H1 (cell line): ENCODE measurements around the gene ACSM2A. TPM values are rescaled to one million over a fixed set of nuclear protein-coding genes. Genes with fewer than 3 reads are reported as not detected.

Experiments
- CTCF ChIA-PET: fragments of 300-600 bp; sonication (Branson Sonifier 250); formaldehyde crosslinking; loops from one replicate; lab custom pipeline; 2021; ENCODE audit not compliant: partially characterized antibody; lab: Charles Lee
- POLR2A ChIA-PET: fragments of 300-600 bp; sonication (Branson Sonifier 250); formaldehyde crosslinking; loops from one replicate; lab custom pipeline; 2021; ENCODE audit warnings: inconsistent platforms; ENCODE audit not compliant: partially characterized antibody; lab: Charles Lee
- DNase-seq, 2 experiments: peaks; one replicate each; pipeline versions ENCODE4 v3.0.0 to v3.0.0-alpha.2; 2010 to 2022; ENCODE audit warnings: low spot score in 2 of 2, low read depth in 1 of 2, mixed read lengths in 1 of 2
- FAIRE-seq: peaks from 2 replicates; lab custom pipeline; 2011; peaks lifted over from hg19 to GRCh38; lab: Jason Lieb, UNC
- H2AFZ ChIP-seq: 2 replicates; pipeline ENCODE4 v1.8.1; 2012; ENCODE audit warnings: low read length, inconsistent platforms
- H2AK5ac ChIP-seq: 2 replicates; pipeline ENCODE4 v1.6.1; 2013; ENCODE audit warnings: low read depth, low read length
- H2BK120ac ChIP-seq: replicated peaks from 2 replicates; pipeline ENCODE3; 2013; ENCODE audit warnings: low read depth, low read length, inconsistent platforms
- H2BK12ac ChIP-seq: 2 replicates; pipeline ENCODE4 v1.6.1; 2013; ENCODE audit warnings: low read depth, low read length
- H2BK15ac ChIP-seq: 2 replicates; pipeline ENCODE4 v1.6.1; 2013; ENCODE audit warnings: low read length
- H2BK20ac ChIP-seq: 2 replicates; pipeline ENCODE4 v1.6.1; 2013; ENCODE audit warnings: low read length
- H2BK5ac ChIP-seq: 2 replicates; pipeline ENCODE4 v1.6.1; 2013; ENCODE audit warnings: low read depth, low read length
- H3K14ac ChIP-seq: 2 replicates; pipeline ENCODE4 v1.6.1; 2013; ENCODE audit warnings: inconsistent platforms; ENCODE audit not compliant: insufficient read length
- H3K18ac ChIP-seq: 2 replicates; pipeline ENCODE4 v1.6.1; 2013; ENCODE audit warnings: low read length; ENCODE audit errors: extremely low read depth
- H3K23ac ChIP-seq: 2 replicates; pipeline ENCODE4 v1.6.1; 2013; ENCODE audit warnings: inconsistent platforms; ENCODE audit not compliant: insufficient read length
- H3K23me2 ChIP-seq: 2 replicates; pipeline ENCODE4 v1.6.1; 2013; ENCODE audit warnings: low read depth, low read length
- H3K27ac ChIP-seq: 2 replicates; pipeline ENCODE4 v1.6.1; 2011; ENCODE audit warnings: low read depth, low read length, inconsistent platforms
- H3K27me3 ChIP-seq, 4 experiments: replicated peaks in 1 of 4; 1 replicate in 1 of 4; 2 replicates in 3 of 4; pipeline versions ENCODE4 v1.6.1 to v1.8.1; 2011 to 2013; ENCODE audit warnings: low read length in 3 of 4, mild to moderate bottlenecking in 3 of 4, inconsistent platforms in 2 of 4, mixed read lengths in 2 of 4, moderate library complexity in 1 of 4; ENCODE audit not compliant: control insufficient read depth in 3 of 4, insufficient read depth in 3 of 4; ENCODE audit errors: extremely low read depth in 1 of 4
- H3K36me3 ChIP-seq, 4 experiments: 2 replicates each; pipeline versions ENCODE4 v1.6.1 to v1.8.1; 2011 to 2013; ENCODE audit warnings: mild to moderate bottlenecking in 4 of 4, low read length in 3 of 4, moderate library complexity in 2 of 4, control low read depth in 1 of 4, inconsistent platforms in 1 of 4; ENCODE audit not compliant: insufficient read depth in 4 of 4, control insufficient read depth in 2 of 4
- H3K4ac ChIP-seq: replicated peaks from 2 replicates; pipeline ENCODE3; 2013; ENCODE audit warnings: low read length, low read depth, mixed read lengths, inconsistent platforms; ENCODE audit not compliant: insufficient read length
- H3K4me1 ChIP-seq, 4 experiments: replicated peaks in 1 of 4; 1 replicate in 1 of 4; 2 replicates in 3 of 4; pipeline versions ENCODE4 v1.6.1 to v1.8.1; 2011 to 2013; ENCODE audit warnings: low read length in 3 of 4, inconsistent platforms in 2 of 4, mixed read lengths in 1 of 4; ENCODE audit not compliant: insufficient read depth in 4 of 4, control insufficient read depth in 3 of 4
- H3K4me2 ChIP-seq, 2 experiments: 2 replicates each; pipeline versions ENCODE4 v1.6.1 to v1.8.1; 2011 to 2013; ENCODE audit warnings: low read depth in 2 of 2, low read length in 2 of 2, control low read depth in 1 of 2, inconsistent platforms in 1 of 2, mild to moderate bottlenecking in 1 of 2; ENCODE audit not compliant: insufficient read depth in 1 of 2
- H3K4me3 ChIP-seq, 4 experiments: fragments of 200-600, 300-600 bp in 1 of 4; sonication (generic), shearing (Covaris generic), sonication (Bioruptor Twin) in 1 of 4; 2 replicates each; pipeline versions ENCODE4 v1.5.1 to v1.8.1; 2011 to 2016; ENCODE audit warnings: low read length in 4 of 4, low read depth in 3 of 4, control low read depth in 2 of 4, inconsistent platforms in 2 of 4, mild to moderate bottlenecking in 2 of 4, mixed read lengths in 1 of 4, moderate library complexity in 1 of 4; ENCODE audit not compliant: insufficient read depth in 2 of 4; ENCODE audit errors: extremely low read depth in 1 of 4
- H3K56ac ChIP-seq: replicated peaks from 2 replicates; pipeline ENCODE3; 2013; ENCODE audit warnings: low read depth, mild to moderate bottlenecking, mixed read lengths, low read length, inconsistent platforms; ENCODE audit not compliant: insufficient read length
- H3K79me1 ChIP-seq: 2 replicates; pipeline ENCODE4 v1.6.1; 2013; ENCODE audit warnings: low read depth, low read length, control low read depth
- H3K79me2 ChIP-seq, 2 experiments: 2 replicates each; pipeline versions ENCODE4 v1.6.1 to v1.8.1; 2012 to 2013; ENCODE audit warnings: low read length in 2 of 2, mild to moderate bottlenecking in 2 of 2, inconsistent platforms in 1 of 2; ENCODE audit not compliant: insufficient read depth in 2 of 2, control insufficient read depth in 1 of 2
- H3K9ac ChIP-seq, 4 experiments: replicated peaks in 1 of 4; 1 replicate in 1 of 4; 2 replicates in 3 of 4; pipeline versions ENCODE4 v1.6.1 to v1.8.1; 2011 to 2013; ENCODE audit warnings: low read depth in 3 of 4, low read length in 3 of 4, control low read depth in 2 of 4, mild to moderate bottlenecking in 2 of 4, moderate library complexity in 2 of 4, inconsistent platforms in 1 of 4; ENCODE audit errors: extremely low read depth in 1 of 4
- H3K9me3 ChIP-seq, 2 experiments: 2 replicates each; pipeline versions ENCODE4 v1.6.1 to v1.8.1; 2012 to 2013; ENCODE audit warnings: mild to moderate bottlenecking in 2 of 2, moderate library complexity in 2 of 2, control low read depth in 1 of 2, inconsistent platforms in 1 of 2, low read depth in 1 of 2, low read length in 1 of 2, mixed read lengths in 1 of 2; ENCODE audit not compliant: insufficient read depth in 2 of 2
- H4K20me1 ChIP-seq, 2 experiments: replicated peaks in 1 of 2; 2 replicates each; pipeline versions ENCODE3 to v1.8.1; 2011 to 2013; ENCODE audit warnings: inconsistent platforms in 2 of 2, low read length in 2 of 2, mild to moderate bottlenecking in 1 of 2; ENCODE audit not compliant: insufficient read depth in 2 of 2, control insufficient read depth in 1 of 2
- H4K5ac ChIP-seq: 2 replicates; pipeline ENCODE4 v1.6.1; 2013; ENCODE audit warnings: low read length, low read depth, mixed read lengths, inconsistent platforms; ENCODE audit not compliant: insufficient read length
- H4K8ac ChIP-seq: 2 replicates; pipeline ENCODE4 v1.8.0; 2013; ENCODE audit warnings: mild to moderate bottlenecking, moderate library complexity, low read length, inconsistent platforms; ENCODE audit not compliant: insufficient read depth; ENCODE audit errors: extremely low read depth
- H4K91ac ChIP-seq: replicated peaks from 2 replicates; pipeline ENCODE3; 2013; ENCODE audit warnings: low read length, mixed read lengths, inconsistent platforms; ENCODE audit not compliant: insufficient read length
- ATF3 ChIP-seq: IDR thresholded peaks from 2 replicates; pipeline ENCODE4 v1.6.1; 2011; ENCODE audit warnings: low read depth, mild to moderate bottlenecking, low read length; ENCODE audit not compliant: insufficient read depth
- CBX8 ChIP-seq: fragments of 300-800, 300-1000 bp; sonication (generic); IDR thresholded peaks from 2 replicates; pipeline ENCODE4 v1.7.1; 2016; ENCODE audit warnings: low read depth, low read length, borderline replicate concordance
- FOSL1 ChIP-seq: IDR thresholded peaks from 2 replicates; pipeline ENCODE4 v1.6.1; 2011; ENCODE audit warnings: mild to moderate bottlenecking, low read depth, low read length, moderate library complexity; ENCODE audit not compliant: insufficient read depth
- KDM1A ChIP-seq: fragments of 200-600, 300-600 bp; sonication (generic); IDR thresholded peaks from 2 replicates; pipeline ENCODE4 v1.7.1; 2016; ENCODE audit warnings: mild to moderate bottlenecking, low read length, borderline replicate concordance
- NRF1 ChIP-seq: IDR thresholded peaks from 2 replicates; pipeline ENCODE4 v1.6.1; 2011; ENCODE audit warnings: mild to moderate bottlenecking, low read depth, low read length, improper control_type of control experiment
- POLR2A ChIP-seq, 2 experiments: IDR thresholded peaks; 1 replicate in 1 of 2; 2 replicates in 1 of 2; pipeline ENCODE4 v1.6.1; 2011; ENCODE audit warnings: low read depth in 2 of 2, low read length in 2 of 2, mild to moderate bottlenecking in 2 of 2; ENCODE audit errors: control extremely low read depth in 1 of 2
- POLR2AphosphoS5 ChIP-seq: IDR thresholded peaks from 2 replicates; pipeline ENCODE4 v1.6.1; 2011; ENCODE audit warnings: low read depth, low read length
- RNF2 ChIP-seq: fragments of 200-900, 300-1000 bp; sonication (generic); IDR thresholded peaks from 2 replicates; pipeline ENCODE4 v1.7.1; 2016; ENCODE audit warnings: borderline replicate concordance, low read depth, mild to moderate bottlenecking, antibody characterized with exemption, low read length; ENCODE audit not compliant: poor library complexity, severe bottlenecking; ENCODE audit errors: missing control alignments
- RXRA ChIP-seq: IDR thresholded peaks from 2 replicates; pipeline ENCODE4 v1.6.1; 2011; ENCODE audit warnings: low read depth, mild to moderate bottlenecking, low read length, moderate library complexity; ENCODE audit not compliant: insufficient read depth
- SAP30 ChIP-seq: fragments of 300-600 bp; sonication (generic); IDR thresholded peaks from 2 replicates; pipeline ENCODE4 v1.7.1; 2012; ENCODE audit warnings: low read length, moderate library complexity, mild to moderate bottlenecking, inconsistent platforms; ENCODE audit not compliant: insufficient read depth, insufficient replicate concordance
- SIN3A ChIP-seq, 2 experiments: IDR thresholded peaks in 1 of 2; conservative IDR thresholded peaks in 1 of 2; 2 replicates each; pipeline ENCODE4 v1.6.1; 2011 to 2012; ENCODE audit warnings: low read length in 2 of 2, improper control_type of control experiment in 1 of 2, low read depth in 1 of 2, mild to moderate bottlenecking in 1 of 2
- SIX5 ChIP-seq: IDR thresholded peaks from 2 replicates; pipeline ENCODE4 v1.6.1; 2011; ENCODE audit warnings: mild to moderate bottlenecking, low read depth, low read length
- SUZ12 ChIP-seq: fragments of 200-600 bp; sonication (generic); IDR thresholded peaks from 2 replicates; pipeline ENCODE4 v1.6.1; 2012; ENCODE audit warnings: mild to moderate bottlenecking, inconsistent platforms, low read length, moderate library complexity, mixed read lengths
- YY1 ChIP-seq: IDR thresholded peaks from 2 replicates; pipeline ENCODE4 v1.6.1; 2011; ENCODE audit warnings: low read depth, mild to moderate bottlenecking, low read length
- polyA plus RNA-seq, 7 experiments: library from polyadenylated mRNA; depleted of rRNA in 3 of 7; stranded (reverse) in 5 of 7; unstranded in 2 of 7; fragments of >200 nt in 5 of 7; fragments of 200-250 nt in 2 of 7; gene quantifications; 1 replicate in 5 of 7; 2 replicates in 1 of 7; 4 replicates in 1 of 7; pipeline versions ENCODE4 v1.2.1 to v1.2.3, GENCODE V29; 2011 to 2013; ENCODE audit warnings: missing spikeins in 2 of 7, mixed read lengths in 2 of 7
- total RNA-seq: library from RNA; stranded (reverse); fragmentation: NEBNext Ultra II Directional; extraction: Animal tissue kit (Norgen Biotek cat#: 25700); gene quantifications from 2 replicates; pipeline ENCODE4 v1.2.1, GENCODE V29; 2021

ACSM2A gene
- total and polyA plus RNA-seq, 2 of the 8 experiments (the other 6 are each of a cell fraction or from before 2014, with no cell fraction given), result not detected

- peaks cover 14 to 21% of the 10 kb centered on the region in 2 experiments; a peak in 3 of 4 replicates for H3K9me3 ChIP-seq
- no peaks in the 10 kb centered on the region for H3K36me3 ChIP-seq
- H3K4ac ChIP-seq, result no peak overlapping the region
- no peaks in the 10 kb centered on the region for H3K4me1 ChIP-seq
- H4K8ac ChIP-seq, result no peak overlapping the region
- H3K18ac ChIP-seq, result no peak overlapping the region
- no peak overlapping the region for H4K91ac ChIP-seq
- H3K4me3 ChIP-seq, result no peak overlapping the region
- no peaks in the 10 kb centered on the region for H3K27me3 ChIP-seq
- no peak for FAIRE-seq
- no peak overlapping the region for H2BK15ac ChIP-seq
- H2BK12ac ChIP-seq, result no peak overlapping the region
- no peak overlapping the region for H3K9ac ChIP-seq
- no peak overlapping the region for H3K27ac ChIP-seq
- no peak overlapping the region for H3K14ac ChIP-seq
- no peak overlapping the region for H2BK120ac ChIP-seq
- H3K4me2 ChIP-seq, result no peak overlapping the region
- ChIA-PET CTCF (no interaction called here), POLR2A (no interaction called here)
- H2BK5ac ChIP-seq, result no peak overlapping the region
- no peaks in the 10 kb centered on the region for H4K20me1 ChIP-seq
- H3K79me2 ChIP-seq, result no peaks in the 10 kb centered on the region
- no peaks in the 10 kb centered on the region for H3K79me1 ChIP-seq
- no peak for DNase-seq
- no peak overlapping the region for H3K23ac ChIP-seq
- no peak overlapping the region for H3K56ac ChIP-seq
- H3K23me2 ChIP-seq, result no peaks in the 10 kb centered on the region
- no peak overlapping the region for H4K5ac ChIP-seq
- no peak overlapping the region for H2BK20ac ChIP-seq
- no peak overlapping the region for H2AFZ ChIP-seq
- no peak overlapping the region for H2AK5ac ChIP-seq
- TF ChIP-seq SIX5, result no peak
- no peak for TF ChIP-seq SAP30
- no peak for TF ChIP-seq KDM1A
- TF ChIP-seq RXRA, result no peak
- no peak for TF ChIP-seq RNF2
- no peak for TF ChIP-seq POLR2A (IDR thresholded peaks at IDR 0.05; ENCODE audit: control extremely low read depth in 1 of 2, low read depth in 2 of 2, low read length in 2 of 2)
- no peak for TF ChIP-seq ATF3
- TF ChIP-seq CBX8, result no peak
- no peak for TF ChIP-seq POLR2AphosphoS5
- no peak for TF ChIP-seq YY1
- no peak for TF ChIP-seq SUZ12
- no peak for TF ChIP-seq SIN3A (conservative IDR thresholded peaks at IDR 0.05 in 1 of 2, IDR thresholded peaks at IDR 0.05 in 1 of 2; ENCODE audit: low read depth in 1 of 2, low read length in 2 of 2)
- TF ChIP-seq FOSL1, result no peak
- TF ChIP-seq NRF1, result no peak
Measured at GRCh38 chr16:20515688-20516090, 64.4 kb downstream of the ACSM2A start.
